Measurements from ENCODE around the gene AXL. TPM values are rescaled to one million over a fixed set of nuclear protein-coding genes. Genes with fewer than 3 reads are reported as not detected.

AXL gene
- total and polyA plus RNA-seq, 2 of the 8 experiments (the other 6 are each of a cell fraction or from before 2014, with no cell fraction given) = 35.3 to 51.0 TPM

DNA sequence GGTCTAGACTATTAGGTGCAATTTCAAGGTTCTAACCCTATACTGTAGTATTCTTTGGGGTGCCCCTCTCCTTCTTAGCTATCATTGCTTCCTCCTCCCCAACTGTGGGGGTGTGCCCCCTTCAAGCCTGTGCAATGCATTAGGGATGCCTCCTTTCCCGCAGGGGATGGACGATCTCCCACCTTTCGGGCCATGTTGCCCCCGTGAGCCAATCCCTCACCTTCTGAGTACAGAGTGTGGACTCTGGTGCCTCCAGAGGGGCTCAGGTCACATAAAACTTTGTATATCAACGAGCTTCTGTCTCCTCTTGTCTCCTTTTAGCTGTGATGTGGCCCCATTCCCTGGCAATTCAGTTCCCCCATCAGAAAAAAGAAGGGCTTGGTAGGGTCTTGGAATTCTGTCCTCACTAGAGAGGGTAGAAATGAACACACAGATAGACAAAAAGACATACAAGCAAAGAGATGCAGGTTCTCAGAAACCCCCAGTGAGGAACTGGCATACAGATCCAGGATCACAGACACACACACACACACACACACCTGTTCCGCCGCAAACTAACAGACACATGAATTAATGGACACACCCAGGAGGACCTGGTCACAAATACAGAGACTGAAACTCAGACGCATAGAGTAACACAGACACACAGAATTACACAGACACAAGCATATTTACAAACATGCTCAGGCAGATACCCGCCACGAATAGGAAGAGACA is 42.6 kb downstream of the AXL start (continued):
- TF ChIP-seq, protein P1, sequence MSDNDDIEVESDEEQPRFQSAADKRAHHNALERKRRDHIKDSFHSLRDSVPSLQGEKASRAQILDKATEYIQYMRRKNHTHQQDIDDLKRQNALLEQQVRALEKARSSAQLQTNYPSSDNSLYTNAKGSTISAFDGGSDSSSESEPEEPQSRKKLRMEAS (IDR thresholded peaks at IDR 0.05) = no peak
- TF ChIP-seq, protein P2, sequence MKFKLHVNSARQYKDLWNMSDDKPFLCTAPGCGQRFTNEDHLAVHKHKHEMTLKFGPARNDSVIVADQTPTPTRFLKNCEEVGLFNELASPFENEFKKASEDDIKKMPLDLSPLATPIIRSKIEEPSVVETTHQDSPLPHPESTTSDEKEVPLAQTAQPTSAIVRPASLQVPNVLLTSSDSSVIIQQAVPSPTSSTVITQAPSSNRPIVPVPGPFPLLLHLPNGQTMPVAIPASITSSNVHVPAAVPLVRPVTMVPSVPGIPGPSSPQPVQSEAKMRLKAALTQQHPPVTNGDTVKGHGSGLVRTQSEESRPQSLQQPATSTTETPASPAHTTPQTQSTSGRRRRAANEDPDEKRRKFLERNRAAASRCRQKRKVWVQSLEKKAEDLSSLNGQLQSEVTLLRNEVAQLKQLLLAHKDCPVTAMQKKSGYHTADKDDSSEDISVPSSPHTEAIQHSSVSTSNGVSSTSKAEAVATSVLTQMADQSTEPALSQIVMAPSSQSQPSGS (IDR thresholded peaks at IDR 0.05; ENCODE audit: low read length) = no peak
- TF ChIP-seq JUND (IDR thresholded peaks at IDR 0.05; ENCODE audit: low read length) (no peak), SP2 (IDR thresholded peaks at IDR 0.05; ENCODE audit: low read length) (no peak), ASH2L (IDR thresholded peaks at IDR 0.05; ENCODE audit: low read length) (no peak)
- TF ChIP-seq, protein P3, sequence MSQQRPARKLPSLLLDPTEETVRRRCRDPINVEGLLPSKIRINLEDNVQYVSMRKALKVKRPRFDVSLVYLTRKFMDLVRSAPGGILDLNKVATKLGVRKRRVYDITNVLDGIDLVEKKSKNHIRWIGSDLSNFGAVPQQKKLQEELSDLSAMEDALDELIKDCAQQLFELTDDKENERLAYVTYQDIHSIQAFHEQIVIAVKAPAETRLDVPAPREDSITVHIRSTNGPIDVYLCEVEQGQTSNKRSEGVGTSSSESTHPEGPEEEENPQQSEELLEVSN (IDR thresholded peaks at IDR 0.05) = no peak

Data from H1 (cell line).